HL-60 (cell line): ENCODE measurements around the gene PNMT.
"Not testable (repeated sequence)": the region's sequence is repeated elsewhere in the genome, so short reads cannot be mapped to it uniquely, and the experiment has no call there.

Experiments used
- DNase-seq, 2 experiments: peaks; one replicate each; pipeline ENCODE4 v3.0.0-alpha.2; 2010 to 2020; ENCODE audit warnings: low read depth in 1 of 2, low spot score in 1 of 2
- H3K27ac ChIP-seq: fragments of 250-450 bp; sonication (Bioruptor Pico); replicated peaks from 2 replicates; pipeline ENCODE4 v1.5.1; 2020; ENCODE audit warnings: mild to moderate bottlenecking, moderate library complexity
- H3K27me3 ChIP-seq: fragments of 250-450 bp; sonication (Bioruptor Pico); 2 replicates; pipeline ENCODE4 v1.5.1; 2021; ENCODE audit warnings: mild to moderate bottlenecking, moderate library complexity; ENCODE audit not compliant: insufficient read depth, poor library complexity, severe bottlenecking
- H3K4me3 ChIP-seq: replicated peaks from 2 replicates; pipeline ENCODE4 v1.5.1; 2011; ENCODE audit warnings: mild to moderate bottlenecking, control low read depth, low read length; ENCODE audit not compliant: insufficient read depth
- GABPA ChIP-seq: IDR thresholded peaks from 2 replicates; pipeline ENCODE4 v1.6.1; 2012; ENCODE audit warnings: low read depth
- POLR2AphosphoS5 ChIP-seq: IDR thresholded peaks from 2 replicates; pipeline ENCODE4 v1.6.1; 2012; ENCODE audit warnings: low read depth
- SPI1 ChIP-seq: IDR thresholded peaks from 2 replicates; pipeline ENCODE4 v1.6.1; 2012; ENCODE audit warnings: low read depth, mild to moderate bottlenecking, borderline replicate concordance
- TF ChIP-seq, protein P1 (sequence below): IDR thresholded peaks from one replicate; pipeline ENCODE4 v1.5.1; 2011; ENCODE audit warnings: low read length, control low read depth, inconsistent platforms; ENCODE audit not compliant: insufficient read depth
- TF ChIP-seq, protein P2 (sequence below): IDR thresholded peaks from 2 replicates; pipeline ENCODE4 v1.6.1; 2012; ENCODE audit warnings: low read depth; ENCODE audit not compliant: insufficient replicate concordance

PNMT gene

DNA sequence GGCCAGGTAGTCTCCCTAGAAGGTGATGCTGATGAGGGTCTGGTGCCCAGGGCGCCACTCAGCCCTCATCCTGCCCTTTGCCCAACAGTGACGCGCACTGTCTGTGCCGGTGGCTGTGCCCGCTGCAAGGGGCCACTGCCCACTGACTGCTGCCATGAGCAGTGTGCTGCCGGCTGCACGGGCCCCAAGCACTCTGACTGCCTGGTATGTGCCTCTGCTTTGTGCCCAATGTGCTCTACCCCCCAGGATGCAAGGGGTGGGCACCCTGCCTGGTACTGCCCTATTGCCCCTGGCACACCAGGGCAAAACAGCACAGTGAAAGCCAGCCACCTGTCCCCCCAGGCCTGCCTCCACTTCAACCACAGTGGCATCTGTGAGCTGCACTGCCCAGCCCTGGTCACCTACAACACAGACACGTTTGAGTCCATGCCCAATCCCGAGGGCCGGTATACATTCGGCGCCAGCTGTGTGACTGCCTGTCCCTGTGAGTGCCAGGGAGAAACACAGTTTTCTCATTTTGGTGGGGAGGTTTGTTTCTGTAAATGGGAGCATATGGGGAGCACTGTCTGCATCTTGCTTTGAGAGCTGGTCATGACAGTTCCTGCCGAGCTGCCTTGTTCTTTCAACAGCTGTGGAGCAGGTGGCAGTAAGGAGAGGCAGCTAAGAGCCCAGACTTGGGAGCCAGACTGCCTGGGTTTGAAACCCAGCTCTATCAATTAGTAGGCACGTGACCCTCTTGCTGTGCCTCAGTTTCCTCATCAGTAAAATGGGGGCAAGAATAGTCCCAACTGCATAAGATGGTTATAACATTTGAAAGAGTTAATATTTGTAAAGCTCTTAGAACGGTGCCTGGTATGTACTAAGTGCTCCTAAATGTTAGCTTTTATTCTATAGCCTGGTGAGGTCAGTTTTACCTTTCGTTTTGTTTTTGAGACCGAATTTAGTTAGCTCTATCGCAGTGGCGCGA is 42.0 kb downstream of the PNMT start:
- Histone ChIP-seq H3K27ac (no peak overlapping the region), H3K4me3 (no peak overlapping the region), H3K27me3 (no peaks in the 10 kb centered on the region)
- TF ChIP-seq, protein P1, sequence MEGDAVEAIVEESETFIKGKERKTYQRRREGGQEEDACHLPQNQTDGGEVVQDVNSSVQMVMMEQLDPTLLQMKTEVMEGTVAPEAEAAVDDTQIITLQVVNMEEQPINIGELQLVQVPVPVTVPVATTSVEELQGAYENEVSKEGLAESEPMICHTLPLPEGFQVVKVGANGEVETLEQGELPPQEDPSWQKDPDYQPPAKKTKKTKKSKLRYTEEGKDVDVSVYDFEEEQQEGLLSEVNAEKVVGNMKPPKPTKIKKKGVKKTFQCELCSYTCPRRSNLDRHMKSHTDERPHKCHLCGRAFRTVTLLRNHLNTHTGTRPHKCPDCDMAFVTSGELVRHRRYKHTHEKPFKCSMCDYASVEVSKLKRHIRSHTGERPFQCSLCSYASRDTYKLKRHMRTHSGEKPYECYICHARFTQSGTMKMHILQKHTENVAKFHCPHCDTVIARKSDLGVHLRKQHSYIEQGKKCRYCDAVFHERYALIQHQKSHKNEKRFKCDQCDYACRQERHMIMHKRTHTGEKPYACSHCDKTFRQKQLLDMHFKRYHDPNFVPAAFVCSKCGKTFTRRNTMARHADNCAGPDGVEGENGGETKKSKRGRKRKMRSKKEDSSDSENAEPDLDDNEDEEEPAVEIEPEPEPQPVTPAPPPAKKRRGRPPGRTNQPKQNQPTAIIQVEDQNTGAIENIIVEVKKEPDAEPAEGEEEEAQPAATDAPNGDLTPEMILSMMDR = no peak
- TF ChIP-seq, protein P2, sequence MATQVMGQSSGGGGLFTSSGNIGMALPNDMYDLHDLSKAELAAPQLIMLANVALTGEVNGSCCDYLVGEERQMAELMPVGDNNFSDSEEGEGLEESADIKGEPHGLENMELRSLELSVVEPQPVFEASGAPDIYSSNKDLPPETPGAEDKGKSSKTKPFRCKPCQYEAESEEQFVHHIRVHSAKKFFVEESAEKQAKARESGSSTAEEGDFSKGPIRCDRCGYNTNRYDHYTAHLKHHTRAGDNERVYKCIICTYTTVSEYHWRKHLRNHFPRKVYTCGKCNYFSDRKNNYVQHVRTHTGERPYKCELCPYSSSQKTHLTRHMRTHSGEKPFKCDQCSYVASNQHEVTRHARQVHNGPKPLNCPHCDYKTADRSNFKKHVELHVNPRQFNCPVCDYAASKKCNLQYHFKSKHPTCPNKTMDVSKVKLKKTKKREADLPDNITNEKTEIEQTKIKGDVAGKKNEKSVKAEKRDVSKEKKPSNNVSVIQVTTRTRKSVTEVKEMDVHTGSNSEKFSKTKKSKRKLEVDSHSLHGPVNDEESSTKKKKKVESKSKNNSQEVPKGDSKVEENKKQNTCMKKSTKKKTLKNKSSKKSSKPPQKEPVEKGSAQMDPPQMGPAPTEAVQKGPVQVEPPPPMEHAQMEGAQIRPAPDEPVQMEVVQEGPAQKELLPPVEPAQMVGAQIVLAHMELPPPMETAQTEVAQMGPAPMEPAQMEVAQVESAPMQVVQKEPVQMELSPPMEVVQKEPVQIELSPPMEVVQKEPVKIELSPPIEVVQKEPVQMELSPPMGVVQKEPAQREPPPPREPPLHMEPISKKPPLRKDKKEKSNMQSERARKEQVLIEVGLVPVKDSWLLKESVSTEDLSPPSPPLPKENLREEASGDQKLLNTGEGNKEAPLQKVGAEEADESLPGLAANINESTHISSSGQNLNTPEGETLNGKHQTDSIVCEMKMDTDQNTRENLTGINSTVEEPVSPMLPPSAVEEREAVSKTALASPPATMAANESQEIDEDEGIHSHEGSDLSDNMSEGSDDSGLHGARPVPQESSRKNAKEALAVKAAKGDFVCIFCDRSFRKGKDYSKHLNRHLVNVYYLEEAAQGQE = no peak
- no peak for TF ChIP-seq GABPA
- no peak for TF ChIP-seq SPI1
- no peak for DNase-seq

DNA sequence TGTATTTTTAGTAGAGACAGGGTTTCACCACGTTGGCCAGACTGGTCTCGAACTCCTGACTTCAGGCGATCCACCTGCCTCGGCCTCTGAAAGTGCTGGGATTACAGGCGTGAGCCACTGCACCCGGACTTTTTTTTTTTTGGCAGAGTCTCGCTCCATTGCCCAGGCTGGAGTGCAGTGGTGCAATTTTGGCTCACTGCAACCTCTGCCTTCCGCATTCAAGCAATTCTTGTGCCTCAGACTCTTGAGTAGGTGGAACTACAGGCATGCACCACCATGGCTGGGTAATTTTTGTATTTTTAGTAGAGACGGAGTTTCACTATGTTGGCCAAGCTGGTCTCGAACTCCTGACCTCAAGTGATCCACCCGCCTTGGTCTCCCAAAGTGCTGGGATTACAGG is 42.8 kb downstream of the PNMT start:
- H3K4me3 ChIP-seq, H3K27me3 ChIP-seq, DNase-seq, H3K27ac ChIP-seq: not testable (repeated sequence)

DNA sequence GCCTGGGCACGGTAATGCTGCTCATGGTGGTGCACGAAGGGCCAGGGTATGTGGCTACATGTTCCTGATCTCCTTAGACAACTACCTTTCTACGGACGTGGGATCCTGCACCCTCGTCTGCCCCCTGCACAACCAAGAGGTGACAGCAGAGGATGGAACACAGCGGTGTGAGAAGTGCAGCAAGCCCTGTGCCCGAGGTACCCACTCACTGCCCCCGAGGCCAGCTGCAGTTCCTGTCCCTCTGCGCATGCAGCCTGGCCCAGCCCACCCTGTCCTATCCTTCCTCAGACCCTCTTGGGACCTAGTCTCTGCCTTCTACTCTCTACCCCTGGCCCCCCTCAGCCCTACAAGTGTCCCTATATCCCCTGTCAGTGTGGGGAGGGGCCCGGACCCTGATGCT is 43.6 kb downstream of the PNMT start:
- DNase-seq = no peak
- no peak overlapping the region for H3K27ac ChIP-seq
- H3K27me3 ChIP-seq = no peaks in the 10 kb centered on the region
- TF ChIP-seq, protein P1 = no peak
- TF ChIP-seq GABPA (no peak), POLR2AphosphoS5 (no peak), SPI1 (no peak)
- TF ChIP-seq, protein P2 = no peak
- no peak overlapping the region for H3K4me3 ChIP-seq

DNA sequence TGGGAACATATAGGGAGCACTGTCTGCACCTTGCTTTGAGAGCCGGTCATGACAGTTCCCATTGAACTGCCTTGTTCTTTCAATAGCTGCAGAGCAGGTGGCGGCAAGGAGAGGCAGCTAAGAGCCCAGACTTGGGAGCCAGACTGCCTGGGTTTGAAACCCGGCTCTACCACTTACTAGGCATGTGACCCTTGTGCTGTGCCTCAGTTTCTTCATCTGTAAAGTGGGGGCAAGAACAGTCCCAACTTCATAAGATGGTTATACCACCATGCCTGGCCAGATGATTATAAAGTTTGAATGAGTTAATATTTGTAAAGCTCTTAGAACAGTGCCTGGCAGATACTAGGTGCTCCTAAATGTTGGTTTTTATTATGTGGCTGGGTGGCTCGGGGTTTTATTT is 46.0 kb downstream of the PNMT start:
- DNase-seq = no peak
- Histone ChIP-seq H3K27me3 (no peaks in the 10 kb centered on the region), H3K4me3 (no peak overlapping the region), H3K27ac (no peak overlapping the region)
- TF ChIP-seq SPI1 = no peak
- TF ChIP-seq, protein P1 = no peak
- TF ChIP-seq POLR2AphosphoS5 = no peak
- no peak for TF ChIP-seq GABPA
- TF ChIP-seq, protein P2 = no peak
